GM18909 (cell line): ENCODE results near the gene CAB39L.
A peak's percentile ranks its signal among the peaks of the same experiment; 100 is the strongest.

Experiments used
- ATAC-seq: cut with Tn5 transposase; IDR thresholded peaks from one replicate; pipeline ENCODE4 v1.9.1; 2021; ENCODE audit warnings: mild to moderate bottlenecking; ENCODE audit not compliant: unreplicated experiment, poor library complexity

CAB39L gene

GRCh38 chr13:49443704-49444523 is at the start of gene CAB39L, which contains the start of gene SETDB2:
Gene CAB39L (minus strand): TSS chr13:49444064. CDS start chr13:49382910, 61,154 bp downstream.
Gene SETDB2 (plus strand): TSS chr13:49444274. CDS start chr13:49451894, 7,620 bp downstream.
- peak; percentile 96 for ATAC-seq

DNA sequence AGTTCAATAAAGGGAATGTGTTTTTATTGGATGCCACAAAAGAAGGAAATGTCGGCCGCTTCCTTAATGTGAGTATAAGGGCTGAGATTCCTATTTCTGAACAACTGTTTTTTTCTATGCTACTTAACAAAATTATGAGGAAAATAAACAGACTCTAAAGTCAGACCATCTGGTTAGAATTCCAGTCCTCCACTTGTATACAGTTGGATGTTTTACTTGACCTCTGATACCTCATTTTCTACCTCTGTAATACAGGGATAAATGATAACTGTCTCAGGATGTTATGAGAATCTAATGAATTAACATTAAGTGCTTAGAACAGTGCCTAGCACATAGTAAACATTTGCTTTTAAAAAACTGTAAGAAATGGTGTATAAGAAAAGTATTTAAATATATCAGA is 44.7 kb upstream of the CAB39L start:
- ATAC-seq: no peak

- ATAC-seq: no peak
These were observed 37.9 kb upstream of the CAB39L start for GRCh38 chr13:49481788-49482187.

- ATAC-seq: no peak
These were observed 32.7 kb upstream of the CAB39L start for GRCh38 chr13:49476529-49476928.

DNA sequence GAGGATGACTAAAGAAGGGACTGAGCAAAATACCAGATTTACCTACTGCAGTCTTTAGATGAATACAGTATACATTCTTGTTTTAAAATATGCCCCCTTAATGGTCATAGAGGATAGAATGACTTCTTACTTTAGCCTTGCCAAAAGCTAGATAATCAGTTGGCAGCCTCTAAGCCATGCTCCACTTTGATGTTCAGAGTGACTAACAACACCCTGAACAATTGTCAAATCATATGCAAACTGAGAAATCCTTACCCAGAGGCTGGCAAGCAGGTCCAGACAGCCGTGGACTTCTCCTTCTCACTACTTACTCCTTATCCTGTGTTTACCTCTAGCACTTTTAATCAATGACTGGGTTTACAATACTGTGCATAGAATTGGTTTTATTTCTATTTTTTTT is 28.3 kb upstream of the CAB39L start:
- no peak for ATAC-seq

DNA sequence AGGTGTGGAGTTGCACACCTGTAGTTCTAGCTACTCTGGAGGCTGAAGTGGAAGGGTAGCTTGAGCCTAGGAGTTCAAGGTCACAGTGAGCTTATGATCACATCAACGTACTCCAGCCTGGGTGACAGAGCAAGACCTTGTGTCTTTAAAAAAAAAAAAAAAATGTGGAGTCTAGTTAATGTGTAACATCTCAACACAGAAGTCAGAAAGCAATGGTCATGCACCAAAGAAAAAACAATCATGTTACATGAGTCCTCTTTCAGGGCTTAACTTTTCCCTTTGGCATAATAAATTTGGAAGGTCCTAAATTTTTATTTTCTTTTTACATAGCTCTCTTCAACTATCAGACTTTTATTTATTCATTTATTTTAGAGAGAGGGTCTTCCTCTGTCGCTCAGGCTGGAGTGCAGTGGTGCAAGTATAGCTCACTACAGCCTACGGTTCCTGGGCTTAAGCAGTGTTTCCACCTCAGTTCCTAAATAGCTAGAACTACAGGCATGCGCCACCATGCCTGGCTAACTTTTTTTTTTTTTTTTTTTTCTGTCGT is 22.5 kb upstream of the CAB39L start:
- ATAC-seq: no peak

- no peak for ATAC-seq
These were observed 20.9 kb upstream of the CAB39L start for GRCh38 chr13:49464621-49465325.

DNA sequence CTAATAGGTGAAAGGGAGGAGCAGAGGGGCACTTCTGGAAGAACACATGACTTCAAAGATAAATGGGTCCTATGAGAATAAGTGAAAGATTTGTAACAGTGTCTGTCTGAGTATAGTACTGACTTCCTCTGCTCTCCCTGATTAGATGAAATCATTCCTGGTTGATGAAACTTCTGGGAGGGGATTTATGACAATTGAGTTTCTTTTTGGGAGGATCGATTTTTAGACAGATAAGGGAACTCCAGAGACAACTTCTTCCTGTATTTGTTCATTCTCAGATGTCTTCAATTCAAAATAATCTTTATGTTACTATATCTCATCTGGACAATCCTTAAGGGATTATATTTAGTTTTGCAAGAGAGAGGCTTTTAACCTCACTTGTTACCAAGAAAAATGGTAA is 20.2 kb upstream of the CAB39L start:
- no peak for ATAC-seq

DNA sequence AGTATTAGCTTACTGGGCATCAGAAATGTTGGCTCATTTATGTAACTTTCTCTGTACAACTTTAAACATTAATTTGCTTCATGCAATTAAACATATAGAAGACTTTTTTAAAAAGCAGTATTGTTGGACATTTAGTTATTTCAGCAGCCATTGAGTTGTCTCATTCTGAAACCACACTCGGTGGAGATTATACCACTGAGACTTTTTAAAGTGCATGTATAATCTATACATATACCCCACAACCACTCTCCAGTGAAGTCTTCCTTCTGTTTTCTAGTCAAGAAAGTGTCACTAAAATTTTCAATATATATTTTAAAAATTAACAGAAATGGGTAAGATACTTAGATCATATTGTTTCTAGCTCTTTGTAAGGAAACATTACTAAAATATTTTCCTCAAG is 15.7 kb upstream of the CAB39L start:
- no peak for ATAC-seq

GRCh38 chr13:49457221-49457620 is 13.4 kb upstream of the CAB39L start:
- no peak for ATAC-seq

GRCh38 chr13:49456156-49456555 is 12.3 kb upstream of the CAB39L start:
- ATAC-seq: no peak

GRCh38 chr13:49455007-49455398 is 11.1 kb upstream of the CAB39L start:
- no peak for ATAC-seq

DNA sequence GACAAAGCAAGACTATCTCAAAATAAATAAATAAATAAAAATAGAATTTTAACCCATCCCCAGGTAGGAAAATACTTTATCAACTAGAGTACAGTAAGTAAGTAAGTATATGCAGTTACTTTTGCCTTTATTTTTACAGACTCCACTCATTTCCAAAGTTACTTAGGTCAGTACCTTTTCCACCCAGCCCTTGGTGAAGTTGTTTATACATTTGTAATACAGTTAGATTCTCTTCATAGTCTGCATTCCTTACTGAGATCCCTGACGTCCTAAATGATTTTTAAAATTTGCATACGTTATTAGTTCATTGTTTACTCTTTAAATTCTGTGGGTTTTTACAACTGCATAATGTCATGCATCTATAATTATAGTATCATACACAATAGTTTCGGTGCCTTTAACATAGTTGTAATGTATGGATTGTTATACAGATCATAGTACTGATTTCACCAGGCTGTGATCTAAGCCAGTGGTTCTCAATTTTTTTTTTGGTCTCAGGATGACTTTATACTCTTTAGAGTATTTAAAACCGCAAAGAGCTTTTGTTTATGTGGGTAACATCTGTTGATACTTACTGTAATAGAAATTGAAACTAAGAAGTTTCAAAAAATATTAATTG is 10.6 kb upstream of the CAB39L start:
- ATAC-seq: peak; percentile 94

GRCh38 chr13:49453465-49453864 is 9.6 kb upstream of the CAB39L start:
- no peak for ATAC-seq

- ATAC-seq: no peak
These were observed 9.0 kb upstream of the CAB39L start for GRCh38 chr13:49452725-49453457.

GRCh38 chr13:49450105-49450819 is 6.4 kb upstream of the CAB39L start:
- no peak for ATAC-seq

- ATAC-seq: no peak
These were observed 4.9 kb upstream of the CAB39L start for GRCh38 chr13:49448753-49449152.

GRCh38 chr13:49446473-49446872 is 2.6 kb upstream of the CAB39L start:
- no peak for ATAC-seq

DNA sequence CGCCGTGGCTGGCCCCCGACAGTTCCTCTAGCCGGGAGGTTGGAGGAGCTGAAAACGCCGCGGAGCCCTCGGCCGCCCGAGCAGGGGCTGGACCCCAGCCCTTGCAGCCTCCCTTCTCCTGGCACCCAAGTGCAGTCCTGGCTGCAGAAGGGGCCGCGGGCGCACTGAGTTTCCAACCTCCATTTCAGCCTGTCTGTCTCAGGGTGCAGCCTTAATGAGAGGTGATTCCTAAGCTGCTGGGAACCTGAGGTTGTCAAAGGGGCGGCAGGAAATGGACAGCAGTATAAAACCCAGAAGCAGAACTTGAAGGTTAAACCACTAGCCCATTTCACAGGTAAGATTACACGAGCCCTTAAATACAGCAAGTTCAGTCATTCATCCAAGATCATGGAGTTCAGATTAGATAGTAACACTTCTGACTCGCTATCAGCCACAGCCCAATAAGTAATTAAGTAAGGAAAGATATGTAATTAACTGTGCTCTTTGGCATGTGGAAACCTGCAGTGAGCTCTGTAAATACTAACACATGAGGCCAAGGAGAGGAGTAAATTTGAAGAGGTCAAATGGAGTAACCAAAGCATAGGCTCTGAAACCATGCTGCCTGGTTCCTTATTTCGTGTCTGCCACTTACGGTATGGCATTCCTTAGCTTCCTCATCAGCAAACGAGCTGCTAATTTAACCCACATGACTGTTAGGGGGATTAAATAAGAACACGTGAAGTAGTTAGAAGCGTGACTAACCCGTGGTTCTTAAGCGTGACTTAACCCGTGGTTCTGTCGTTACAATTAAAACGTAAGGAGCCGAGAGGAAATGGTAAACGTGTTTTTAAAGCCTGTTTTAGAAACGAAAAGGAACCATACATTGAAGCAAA is 896 bp upstream of the CAB39L start:
- no peak for ATAC-seq
